GM12864 (cell line): ENCODE results near the gene USH2A.

ENCODE experiments used
- DNase-seq: peaks from one replicate; pipeline ENCODE4 v3.0.0-alpha.2; 2011; ENCODE audit warnings: low read depth
- H3K4me3 ChIP-seq: 2 replicates; pipeline ENCODE4 v1.5.1; 2011; ENCODE audit warnings: mild to moderate bottlenecking, low read depth, low read length, control low read depth
- TF ChIP-seq, protein P1 (sequence below): IDR thresholded peaks from 2 replicates; pipeline ENCODE4 v1.5.1; 2011; ENCODE audit warnings: low read depth, mild to moderate bottlenecking, moderate library complexity, low read length, control low read depth, inconsistent platforms; ENCODE audit errors: missing control alignments

USH2A gene

DNA sequence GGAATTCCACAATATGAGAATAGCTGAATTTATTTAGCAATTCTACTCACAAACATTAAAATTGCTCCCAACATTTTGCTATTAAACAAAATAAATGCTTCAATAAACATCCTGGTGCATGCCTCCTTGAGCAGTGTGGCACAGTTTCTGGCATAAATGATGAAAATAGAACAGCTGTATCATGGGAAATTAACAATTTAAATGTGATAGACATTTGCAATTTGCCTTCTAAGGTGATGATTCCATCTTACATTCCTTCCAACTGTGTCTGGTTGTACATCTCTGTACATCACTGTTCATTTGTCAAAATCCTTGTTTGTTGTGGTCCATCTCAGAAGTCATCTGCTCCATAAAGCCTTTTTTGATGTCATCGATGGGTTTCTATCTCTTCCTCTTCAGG lies 657.4 kb downstream of the USH2A start:
- DNase-seq, result no peak
- TF ChIP-seq, protein P1, sequence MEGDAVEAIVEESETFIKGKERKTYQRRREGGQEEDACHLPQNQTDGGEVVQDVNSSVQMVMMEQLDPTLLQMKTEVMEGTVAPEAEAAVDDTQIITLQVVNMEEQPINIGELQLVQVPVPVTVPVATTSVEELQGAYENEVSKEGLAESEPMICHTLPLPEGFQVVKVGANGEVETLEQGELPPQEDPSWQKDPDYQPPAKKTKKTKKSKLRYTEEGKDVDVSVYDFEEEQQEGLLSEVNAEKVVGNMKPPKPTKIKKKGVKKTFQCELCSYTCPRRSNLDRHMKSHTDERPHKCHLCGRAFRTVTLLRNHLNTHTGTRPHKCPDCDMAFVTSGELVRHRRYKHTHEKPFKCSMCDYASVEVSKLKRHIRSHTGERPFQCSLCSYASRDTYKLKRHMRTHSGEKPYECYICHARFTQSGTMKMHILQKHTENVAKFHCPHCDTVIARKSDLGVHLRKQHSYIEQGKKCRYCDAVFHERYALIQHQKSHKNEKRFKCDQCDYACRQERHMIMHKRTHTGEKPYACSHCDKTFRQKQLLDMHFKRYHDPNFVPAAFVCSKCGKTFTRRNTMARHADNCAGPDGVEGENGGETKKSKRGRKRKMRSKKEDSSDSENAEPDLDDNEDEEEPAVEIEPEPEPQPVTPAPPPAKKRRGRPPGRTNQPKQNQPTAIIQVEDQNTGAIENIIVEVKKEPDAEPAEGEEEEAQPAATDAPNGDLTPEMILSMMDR, result no peak
- H3K4me3 ChIP-seq, result no peak overlapping the region

DNA sequence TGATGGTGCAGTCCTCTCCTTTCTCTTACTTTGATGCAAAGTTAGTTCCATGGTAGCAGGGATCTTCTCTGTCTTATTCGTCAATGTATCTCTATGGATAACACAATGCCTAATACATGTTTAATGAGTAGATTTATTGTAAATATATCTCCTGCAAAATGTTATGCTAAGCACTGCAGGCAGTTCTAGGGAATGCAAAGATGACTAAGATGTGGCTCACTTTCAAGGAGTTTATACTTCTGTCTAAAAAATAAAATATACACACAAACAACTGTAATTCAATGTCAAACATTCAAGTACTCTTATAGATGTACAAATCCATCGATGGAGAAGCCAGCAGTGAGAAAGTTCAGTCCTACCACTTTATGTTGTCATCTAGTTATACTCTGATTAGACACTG lies 661.8 kb downstream of the USH2A start:
- no peak overlapping the region for H3K4me3 ChIP-seq
- no peak for DNase-seq
- TF ChIP-seq, protein P1, result no peak

DNA sequence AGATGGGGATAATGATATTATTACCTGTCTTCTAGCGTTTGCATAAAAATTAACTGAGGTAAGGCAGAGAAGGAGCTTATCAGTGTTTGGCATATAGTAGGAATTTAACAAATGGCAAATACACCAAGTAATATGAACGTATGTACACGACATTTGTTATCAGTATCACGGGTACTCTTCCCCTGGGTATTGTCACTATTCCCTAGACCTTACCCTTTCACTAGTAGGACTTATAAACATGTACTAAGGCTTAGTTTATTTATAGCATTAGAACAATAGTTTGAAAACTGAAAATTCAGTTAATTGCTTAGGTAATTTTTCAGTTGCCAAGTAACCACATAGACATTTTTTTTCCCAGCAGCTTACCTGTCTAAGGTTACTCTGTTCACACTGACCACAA lies 669.1 kb downstream of the USH2A start:
- DNase-seq, result no peak
- H3K4me3 ChIP-seq, result no peak overlapping the region
- TF ChIP-seq, protein P1, result no peak

DNA sequence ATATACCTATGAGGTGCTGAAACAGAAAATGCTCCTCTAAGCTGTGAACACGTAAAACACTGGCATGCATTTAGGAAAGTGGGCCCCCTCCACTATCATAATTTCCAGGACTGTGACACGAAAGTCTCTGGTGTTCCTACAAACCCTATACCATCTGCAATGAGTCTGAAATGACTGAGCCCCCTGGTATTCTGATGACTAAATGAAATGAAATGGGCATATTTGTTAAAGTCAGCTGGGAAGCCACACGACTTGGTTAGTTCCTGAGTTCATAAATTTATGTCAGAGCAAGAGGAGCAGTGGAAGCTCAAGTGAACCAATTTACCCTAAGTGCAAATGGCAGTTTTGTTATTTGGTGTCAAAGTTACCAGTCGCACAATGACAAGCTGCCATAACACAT lies 673.8 kb downstream of the USH2A start:
- TF ChIP-seq, protein P1, result no peak
- no peak overlapping the region for H3K4me3 ChIP-seq
- DNase-seq, result no peak

DNA sequence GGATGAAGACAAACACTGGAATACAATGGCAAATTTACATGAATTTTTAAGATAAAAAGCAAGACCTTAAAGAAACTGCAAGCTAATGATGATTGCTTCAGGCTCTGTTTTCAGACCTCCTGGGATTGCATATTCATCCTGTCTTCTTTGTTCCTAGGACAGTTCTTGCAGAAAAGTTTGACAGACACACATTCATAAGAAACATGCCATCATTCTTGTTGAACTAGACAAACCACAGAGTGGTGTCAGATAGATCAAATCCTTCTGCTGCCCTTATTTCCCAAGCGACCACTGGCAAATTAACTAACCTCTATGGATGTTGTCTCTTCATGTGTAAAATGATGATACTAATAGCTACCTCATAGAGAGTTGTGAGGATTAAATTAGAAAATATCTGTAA lies 674.8 kb downstream of the USH2A start:
- TF ChIP-seq, protein P1, result no peak
- H3K4me3 ChIP-seq, result no peak overlapping the region
- DNase-seq, result no peak

DNA sequence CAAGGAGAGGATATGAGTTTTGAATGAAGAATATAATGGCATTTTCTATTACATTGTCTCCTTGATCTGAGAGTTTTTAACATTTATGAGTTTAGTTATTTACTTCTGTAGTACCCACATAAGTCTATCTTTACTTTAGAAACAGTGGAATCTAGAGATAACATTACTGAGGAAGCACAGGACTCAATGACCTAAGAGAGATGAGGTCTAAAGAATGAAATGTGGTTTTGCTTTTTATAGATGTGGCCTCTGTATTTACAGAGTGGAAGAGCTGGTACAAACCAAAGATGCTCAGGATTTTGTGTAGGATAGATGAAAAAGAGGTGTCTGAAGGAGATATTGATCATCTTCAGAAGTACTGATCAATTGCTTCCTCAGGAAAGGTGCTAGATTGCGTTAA lies 678.8 kb downstream of the USH2A start:
- no peak overlapping the region for H3K4me3 ChIP-seq
- TF ChIP-seq, protein P1, result no peak
- no peak for DNase-seq

DNA sequence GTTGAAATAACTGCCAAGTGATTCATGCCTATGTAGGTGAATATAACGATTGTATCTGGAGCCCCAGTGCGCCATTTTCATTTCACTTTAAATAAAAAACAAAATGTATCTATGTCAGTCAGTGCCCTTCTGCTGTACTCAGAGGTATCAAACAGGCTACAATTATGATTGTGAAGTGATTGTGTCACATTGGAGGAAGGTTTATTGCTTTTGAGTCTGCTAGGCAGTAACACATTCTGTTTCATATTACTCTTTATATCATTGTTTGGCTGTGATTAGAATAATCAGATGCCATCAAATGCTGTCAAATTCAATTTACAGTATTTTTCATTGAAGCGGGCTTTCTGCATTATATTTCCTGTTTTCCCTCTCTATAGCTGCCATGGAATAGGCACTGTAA lies 684.2 kb downstream of the USH2A start:
- no peak overlapping the region for H3K4me3 ChIP-seq
- no peak for DNase-seq
- TF ChIP-seq, protein P1, result no peak
